Breast epithelium (tissue), 3 donors: ENCODE data around the gene SPRING1.

ENCODE experiments used
- POLR2A ChIP-seq: fragments of 450-650 bp; IDR thresholded peaks from one replicate; pipeline ENCODE4 v1.6.1; 2016; ENCODE audit warnings: antibody characterized with exemption, mild to moderate bottlenecking, moderate library complexity
- POLR2AphosphoS5 ChIP-seq, 3 donors: sonication (generic); formaldehyde crosslinking; IDR thresholded peaks; one replicate each; pipeline ENCODE4 v1.6.1; 2017; ENCODE audit warnings: antibody characterized with exemption in 3 of 3
- TF ChIP-seq, protein P1 (sequence below), 3 donors: fragments of 450-650 bp; IDR thresholded peaks; one replicate each; pipeline ENCODE4 v1.5.1; 2016 to 2017; ENCODE audit warnings: antibody characterized with exemption in 3 of 3, mild to moderate bottlenecking in 3 of 3, moderate library complexity in 3 of 3

- TF ChIP-seq POLR2A, result no peak
- TF ChIP-seq, protein P1, sequence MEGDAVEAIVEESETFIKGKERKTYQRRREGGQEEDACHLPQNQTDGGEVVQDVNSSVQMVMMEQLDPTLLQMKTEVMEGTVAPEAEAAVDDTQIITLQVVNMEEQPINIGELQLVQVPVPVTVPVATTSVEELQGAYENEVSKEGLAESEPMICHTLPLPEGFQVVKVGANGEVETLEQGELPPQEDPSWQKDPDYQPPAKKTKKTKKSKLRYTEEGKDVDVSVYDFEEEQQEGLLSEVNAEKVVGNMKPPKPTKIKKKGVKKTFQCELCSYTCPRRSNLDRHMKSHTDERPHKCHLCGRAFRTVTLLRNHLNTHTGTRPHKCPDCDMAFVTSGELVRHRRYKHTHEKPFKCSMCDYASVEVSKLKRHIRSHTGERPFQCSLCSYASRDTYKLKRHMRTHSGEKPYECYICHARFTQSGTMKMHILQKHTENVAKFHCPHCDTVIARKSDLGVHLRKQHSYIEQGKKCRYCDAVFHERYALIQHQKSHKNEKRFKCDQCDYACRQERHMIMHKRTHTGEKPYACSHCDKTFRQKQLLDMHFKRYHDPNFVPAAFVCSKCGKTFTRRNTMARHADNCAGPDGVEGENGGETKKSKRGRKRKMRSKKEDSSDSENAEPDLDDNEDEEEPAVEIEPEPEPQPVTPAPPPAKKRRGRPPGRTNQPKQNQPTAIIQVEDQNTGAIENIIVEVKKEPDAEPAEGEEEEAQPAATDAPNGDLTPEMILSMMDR (IDR thresholded peaks at IDR 0.05), result no peak
- no peak for TF ChIP-seq POLR2AphosphoS5 (IDR thresholded peaks at IDR 0.05)
These were observed 37.8 kb downstream of the SPRING1 start for GRCh38 chr12:116700066-116700465.
